Measurements from ENCODE around the gene PSMB11.
A peak's percentile ranks its signal among the peaks of the same experiment; 100 is the strongest.

Gene PSMB11

DNA sequence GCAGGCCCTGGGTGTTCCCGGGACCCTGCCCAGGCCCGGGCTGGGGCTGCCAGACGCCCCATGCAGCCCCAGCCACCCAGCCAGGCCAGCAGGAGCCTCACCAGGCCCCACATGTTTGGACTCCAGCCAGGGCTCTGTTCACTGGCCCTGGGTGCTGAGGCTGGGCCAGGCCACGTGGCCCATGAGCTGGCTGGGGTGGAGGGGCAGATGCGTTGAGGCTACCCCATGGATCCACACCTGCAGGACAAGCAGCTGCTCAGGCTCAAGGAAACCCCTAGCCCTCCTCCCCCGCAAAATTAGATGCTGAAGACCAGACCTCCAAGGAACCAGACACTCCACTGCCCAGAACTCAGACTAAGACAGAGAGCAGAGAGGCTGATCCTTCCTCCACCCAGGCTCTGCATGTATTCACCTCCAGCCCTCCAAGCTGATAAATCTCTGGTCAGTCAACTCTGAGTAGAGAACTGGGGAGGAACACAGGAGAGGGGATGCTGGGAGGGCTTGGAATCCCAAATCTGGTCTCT, 13.7 kb downstream of the PSMB11 start:
- peaks cover 25 to 31% of the 10 kb centered on the region in 2 donors for H3K4me1 Mint-ChIP-seq
- peak overlapping the region; percentile 81 for H3K27ac Mint-ChIP-seq
- no peaks in the 10 kb centered on the region for H3K27me3 Mint-ChIP-seq
- DNase-seq (no peak), ATAC-seq (replicated peaks) (peak in 1 of 2 donors; percentile 4)
- peak overlapping the region; percentile 80 to 84 for H3K4me3 Mint-ChIP-seq
- H3K36me3 Mint-ChIP-seq = peaks cover 13 to 16% of the 10 kb centered on the region in 2 donors
- no peaks in the 10 kb centered on the region for H3K9me3 Mint-ChIP-seq

GRCh38 chr14:23056145-23056955, 14.3 kb downstream of the PSMB11 start:
- Mint-ChIP-seq H3K27ac (peak overlapping the region; percentile 81), H3K4me3 (peak overlapping the region; percentile 80 to 84), H3K27me3 (no peaks in the 10 kb centered on the region), H3K4me1 (peaks cover 25 to 31% of the 10 kb centered on the region in 2 donors), H3K36me3 (peaks cover 19 to 22% of the 10 kb centered on the region in 2 donors), H3K9me3 (no peaks in the 10 kb centered on the region)
- DNase-seq (peak; percentile 61), ATAC-seq (replicated peaks) (peak; percentile 77 to 79)

DNA sequence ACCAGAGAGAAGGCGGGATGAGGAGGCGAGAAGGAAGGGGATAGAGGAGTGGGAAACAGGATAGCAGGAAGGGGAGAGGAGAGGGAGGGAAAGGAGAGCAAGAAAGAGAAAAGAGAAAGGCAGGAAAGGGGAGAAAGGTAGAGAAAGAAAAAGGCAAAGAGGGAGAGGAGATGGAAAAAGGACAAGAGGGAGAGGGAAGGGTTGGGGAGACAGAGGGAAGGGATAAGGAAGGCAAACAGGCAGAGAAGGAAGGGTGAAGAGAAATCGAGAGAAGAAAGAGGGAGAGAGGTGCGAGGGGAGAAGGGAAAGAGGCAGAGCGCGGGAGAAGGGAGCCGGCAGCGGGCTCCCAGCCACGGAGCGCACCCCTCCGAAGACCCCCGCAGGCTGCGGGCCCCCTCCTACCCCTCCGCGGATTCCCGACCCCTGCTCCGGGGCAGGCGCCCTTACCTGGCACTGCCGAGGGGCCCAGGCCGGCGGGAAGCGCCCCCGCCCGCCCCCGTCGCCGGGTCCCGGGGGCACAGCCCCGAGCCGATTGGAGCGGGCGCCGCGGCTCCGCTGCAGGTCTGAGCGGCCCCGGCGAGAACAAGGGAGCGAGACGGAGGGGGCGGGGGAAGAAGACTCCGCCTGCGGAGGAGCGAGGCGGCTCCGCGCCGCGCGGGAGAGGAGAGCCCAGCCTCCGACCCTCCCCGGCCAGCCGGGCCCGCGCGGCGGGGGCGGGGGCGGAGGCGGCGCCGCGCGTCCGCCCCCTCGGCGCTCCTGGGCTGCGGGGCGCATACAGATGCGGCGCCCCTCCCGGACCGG, 15.1 kb downstream of the PSMB11 start, which contains the start of gene CDH24:
TSS of gene CDH24 (minus strand) at position 565 of the 801 bp plus-strand sequence. CDS start 1,787 bp downstream, outside the sequence.
- Mint-ChIP-seq H3K4me1 (peaks cover 25 to 31% of the 10 kb centered on the region in 2 donors), H3K27ac (peak within 1 kb of the TSS; percentile 81), H3K4me3 (peak within 1 kb of the TSS; percentile 84 to 89), H3K9me3 (no peaks in the 10 kb centered on the region), H3K36me3 (peaks cover 24% of the 10 kb centered on the region in 2 donors), H3K27me3 (no peaks in the 10 kb centered on the region)
- ATAC-seq (replicated peaks) (peak; percentile 71 to 73), DNase-seq (peak; percentile 46)

DNA sequence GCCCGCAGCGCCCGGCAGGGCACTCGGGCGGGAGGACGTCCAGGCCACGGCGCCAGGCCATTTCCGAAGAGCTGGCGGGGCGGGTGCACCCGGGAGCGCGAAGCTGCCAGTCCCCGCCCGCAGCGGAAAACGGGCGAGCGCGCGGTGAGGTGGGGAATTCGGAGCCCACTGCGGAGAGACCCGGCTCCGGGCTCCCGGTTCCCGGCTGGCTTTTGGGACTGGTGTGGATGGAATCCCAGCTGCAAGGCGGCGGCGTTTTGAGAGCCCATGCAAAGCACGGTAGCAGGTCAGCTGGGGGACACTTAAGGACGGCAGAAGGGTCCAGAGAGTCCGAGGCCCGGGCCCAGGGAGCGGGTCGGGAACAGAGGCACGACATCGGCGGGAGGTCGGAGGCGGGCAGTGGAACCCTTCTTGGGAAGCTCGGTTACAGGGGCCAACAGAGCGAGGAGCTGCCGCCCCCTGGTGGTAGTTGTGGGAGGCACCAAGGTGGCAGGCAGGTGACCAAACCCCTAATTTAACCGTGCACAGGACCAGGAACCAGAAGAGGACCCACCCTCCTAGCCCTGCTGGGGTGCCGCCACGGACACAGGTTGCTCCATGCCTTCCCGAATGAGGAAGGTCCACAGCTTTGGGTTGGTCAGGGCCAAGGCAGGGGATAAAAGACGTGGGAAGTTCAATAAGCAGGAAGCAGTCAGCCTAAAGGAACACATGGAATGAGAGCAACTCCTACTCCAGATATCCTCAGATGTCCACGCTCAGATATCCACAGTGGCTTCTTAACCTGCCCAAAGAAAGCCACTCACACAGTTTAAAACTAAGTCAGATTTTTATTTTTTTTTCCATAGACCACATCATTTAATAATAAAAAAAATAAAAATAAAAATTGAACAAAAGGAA, 16.0 kb downstream of the PSMB11 start:
- peak overlapping the region; percentile 77 for H3K27ac Mint-ChIP-seq
- ATAC-seq (replicated peaks) (peak; percentile 70 to 79), DNase-seq (peak; percentile 74)
- no peaks in the 10 kb centered on the region for H3K27me3 Mint-ChIP-seq
- peak overlapping the region; percentile 84 to 89 for H3K4me3 Mint-ChIP-seq
- no peaks in the 10 kb centered on the region for H3K9me3 Mint-ChIP-seq
- H3K4me1 Mint-ChIP-seq = peaks cover 25 to 31% of the 10 kb centered on the region in 2 donors
- H3K36me3 Mint-ChIP-seq = peaks cover 24 to 32% of the 10 kb centered on the region in 2 donors

DNA sequence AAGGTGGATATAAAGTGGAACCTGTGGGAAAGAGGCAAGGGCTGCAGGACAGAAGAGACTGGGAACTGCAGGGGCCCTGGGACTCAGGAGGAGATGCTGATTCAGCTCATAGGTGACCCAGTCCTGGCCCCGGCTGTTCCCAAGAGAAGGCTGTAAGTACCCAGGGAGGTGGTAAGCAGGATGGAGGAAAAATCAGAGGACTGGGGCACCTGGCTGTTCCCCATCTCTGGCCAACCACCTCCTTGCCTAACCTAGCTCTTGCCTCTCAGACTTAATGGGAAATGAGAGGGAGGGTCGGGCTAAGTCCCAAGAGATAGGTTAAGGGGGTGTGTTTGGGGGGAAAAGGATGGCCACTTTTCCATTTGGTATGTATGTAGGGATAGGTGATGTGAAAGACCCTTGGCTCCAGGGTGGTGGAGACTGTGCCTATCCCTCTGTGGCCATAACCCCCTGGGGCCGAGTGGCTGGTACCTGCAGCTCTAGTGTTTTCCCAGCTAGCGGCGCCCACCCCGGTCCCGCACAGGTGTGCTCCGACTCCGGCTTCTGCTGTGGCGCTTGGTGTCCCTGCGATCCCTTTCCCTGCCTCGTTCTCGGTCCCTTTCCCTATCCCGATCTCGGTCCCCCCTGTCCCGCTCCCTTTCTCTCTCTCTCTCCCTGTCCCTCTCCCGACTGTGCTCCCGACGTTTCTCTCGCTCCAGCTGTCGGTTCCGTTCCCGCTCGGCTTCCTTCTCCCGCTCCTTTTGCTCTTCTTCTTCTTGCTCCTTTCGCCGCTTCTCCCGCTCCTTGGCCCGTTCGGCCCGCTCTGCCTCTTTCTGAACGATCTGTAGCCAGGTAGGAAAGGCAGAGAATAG, 16.9 kb downstream of the PSMB11 start:
- H3K27ac Mint-ChIP-seq = peak overlapping the region; percentile 70
- no peaks in the 10 kb centered on the region for H3K27me3 Mint-ChIP-seq
- ATAC-seq (replicated peaks) (no peak), DNase-seq (no peak)
- H3K36me3 Mint-ChIP-seq = peaks cover 29 to 38% of the 10 kb centered on the region in 2 donors
- no peaks in the 10 kb centered on the region for H3K9me3 Mint-ChIP-seq
- peak overlapping the region in 1 of 2 donors; percentile 55 for H3K4me3 Mint-ChIP-seq
- H3K4me1 Mint-ChIP-seq = peaks cover 25 to 31% of the 10 kb centered on the region in 2 donors

DNA sequence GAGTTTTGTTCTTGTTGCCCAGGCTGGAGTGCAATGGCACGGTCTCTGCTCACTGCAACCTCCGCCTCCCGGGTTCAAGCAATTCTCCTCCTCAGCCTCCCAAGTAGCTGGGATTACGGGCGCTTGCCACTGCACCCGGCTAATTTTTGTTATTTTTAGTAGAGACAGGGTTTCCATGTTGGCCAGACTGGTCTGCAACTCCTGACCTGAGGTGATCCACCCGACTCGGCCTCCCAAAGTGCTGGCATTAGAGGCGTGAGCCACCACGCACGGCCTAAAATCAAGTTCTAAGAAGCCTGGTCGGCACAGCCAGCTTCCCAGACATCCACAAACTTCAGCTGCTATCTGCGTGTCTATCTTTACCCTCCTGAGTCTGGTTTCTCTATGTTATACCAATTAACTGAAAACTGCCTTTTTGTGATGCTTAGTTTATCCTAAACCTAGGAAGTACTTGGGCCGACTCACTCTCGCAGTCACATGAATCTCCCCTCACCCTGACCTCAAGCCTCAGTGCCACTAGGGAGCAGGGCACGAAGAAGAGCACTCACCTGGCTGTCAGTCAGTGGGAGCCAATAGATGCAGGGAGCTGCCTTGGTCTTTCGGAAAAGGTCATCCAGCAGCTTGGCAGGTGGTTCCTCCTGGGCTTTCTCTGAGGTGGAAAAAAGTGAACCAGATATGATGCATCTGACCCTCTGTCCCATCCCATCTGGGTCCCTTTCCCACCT, 18.7 kb downstream of the PSMB11 start:
- Mint-ChIP-seq H3K36me3 (peaks cover 40 to 46% of the 10 kb centered on the region in 2 donors), H3K9me3 (no peaks in the 10 kb centered on the region)

DNA sequence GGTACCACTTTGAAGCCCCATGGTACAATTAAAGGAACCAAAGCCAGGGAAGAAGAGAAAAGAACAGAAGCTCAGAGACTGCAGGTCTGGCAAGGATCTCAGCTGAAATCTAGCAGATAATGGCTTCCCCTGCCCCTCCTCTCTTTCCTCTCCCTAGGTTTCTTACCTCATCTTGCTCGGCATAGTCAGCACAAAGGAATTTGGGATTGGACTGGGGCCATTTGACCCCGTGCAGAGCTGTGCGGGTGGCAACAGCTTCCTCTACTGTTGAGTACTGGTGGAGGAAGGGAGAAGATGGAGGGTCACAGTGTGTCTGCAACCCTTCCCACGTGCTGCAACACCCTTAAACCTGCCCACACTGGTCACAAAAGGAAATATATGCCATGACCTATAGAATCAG, 20.0 kb downstream of the PSMB11 start:
- ATAC-seq (replicated peaks) (no peak), DNase-seq (no peak)
- H3K27me3 Mint-ChIP-seq = no peaks in the 10 kb centered on the region
- H3K27ac Mint-ChIP-seq = no peak overlapping the region
- no peak overlapping the region for H3K4me3 Mint-ChIP-seq
- H3K9me3 Mint-ChIP-seq = no peaks in the 10 kb centered on the region
- peaks cover 14 to 18% of the 10 kb centered on the region in 2 donors for H3K4me1 Mint-ChIP-seq
- peaks cover 49 to 59% of the 10 kb centered on the region in 2 donors for H3K36me3 Mint-ChIP-seq

More for the DNA sequence above, 18.7 kb downstream of the PSMB11 start:
- peaks cover 24 to 31% of the 10 kb centered on the region in 2 donors for H3K4me1 Mint-ChIP-seq
- DNase-seq (no peak), ATAC-seq (replicated peaks) (no peak)
- H3K4me3 Mint-ChIP-seq = no peak overlapping the region
- no peaks in the 10 kb centered on the region for H3K27me3 Mint-ChIP-seq
- H3K27ac Mint-ChIP-seq = peak overlapping the region; percentile 79

- Mint-ChIP-seq H3K9me3 (no peaks in the 10 kb centered on the region), H3K4me3 (no peak overlapping the region), H3K4me1 (peaks cover 13% of the 10 kb centered on the region in 2 donors), H3K27ac (peak overlapping the region; percentile 51), H3K36me3 (peaks cover 45 to 56% of the 10 kb centered on the region in 2 donors), H3K27me3 (no peaks in the 10 kb centered on the region)
- ATAC-seq (replicated peaks) = no peak
- DNase-seq = no peak
Measured at GRCh38 chr14:23063601-23064000, 21.6 kb downstream of the PSMB11 start.

- Mint-ChIP-seq H3K27ac (no peak overlapping the region), H3K4me3 (no peak overlapping the region), H3K36me3 (peaks cover 35 to 55% of the 10 kb centered on the region in 2 donors), H3K9me3 (no peaks in the 10 kb centered on the region), H3K27me3 (no peaks in the 10 kb centered on the region), H3K4me1 (peaks cover 22 to 24% of the 10 kb centered on the region in 2 donors)
- ATAC-seq (replicated peaks) = no peak
- DNase-seq = no peak
Measured at GRCh38 chr14:23066368-23066767, 24.4 kb downstream of the PSMB11 start.

DNA sequence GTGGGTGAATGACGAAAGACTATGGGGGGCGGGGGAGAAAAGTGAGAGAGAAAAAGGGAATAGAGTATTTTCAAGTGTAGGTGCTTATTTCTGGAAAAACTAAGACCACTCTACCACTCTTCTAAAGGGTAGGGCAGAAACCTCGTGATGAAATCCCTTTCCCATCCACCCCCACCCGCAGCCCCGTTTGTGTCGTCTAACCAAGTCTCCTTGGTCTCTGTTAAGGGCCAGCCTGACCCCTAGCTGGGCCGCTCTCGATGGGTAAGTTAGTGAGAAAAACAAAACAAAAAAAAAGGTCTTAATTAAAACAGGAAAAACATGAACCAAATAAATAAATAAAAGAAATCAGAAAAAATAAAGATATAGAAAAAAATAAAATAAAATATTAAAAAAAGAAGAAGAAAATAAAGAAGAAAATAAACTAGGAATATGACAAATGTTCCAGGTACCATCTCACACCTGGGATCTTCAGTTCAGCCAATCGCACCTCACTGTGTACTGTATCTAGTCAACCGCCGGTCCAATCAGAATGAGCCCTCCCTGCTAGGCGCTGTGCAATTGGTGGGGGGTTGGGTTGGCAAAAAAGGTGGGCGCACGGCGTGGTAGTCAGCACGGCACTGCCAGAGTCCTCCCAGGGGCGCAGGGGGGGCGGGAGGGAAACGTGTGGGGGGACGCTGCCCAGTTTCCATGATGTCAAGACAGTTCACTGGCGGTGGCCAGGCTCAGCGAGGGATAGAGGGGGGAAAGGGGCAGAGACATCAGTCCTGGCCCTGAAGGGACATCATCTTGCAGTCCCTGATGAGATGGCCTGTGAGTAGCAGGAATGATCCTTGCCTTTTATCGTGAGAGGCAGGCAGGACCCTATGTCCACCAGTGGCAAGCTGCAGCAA, 25.1 kb downstream of the PSMB11 start:
- DNase-seq (no peak), ATAC-seq (replicated peaks) (no peak)
- H3K9me3 Mint-ChIP-seq = no peaks in the 10 kb centered on the region
- H3K4me3 Mint-ChIP-seq = no peak overlapping the region
- H3K27ac Mint-ChIP-seq = no peak overlapping the region
- H3K4me1 Mint-ChIP-seq = peaks cover 29 to 31% of the 10 kb centered on the region in 2 donors
- peaks cover 38 to 58% of the 10 kb centered on the region in 2 donors for H3K36me3 Mint-ChIP-seq
- H3K27me3 Mint-ChIP-seq = no peaks in the 10 kb centered on the region

DNA sequence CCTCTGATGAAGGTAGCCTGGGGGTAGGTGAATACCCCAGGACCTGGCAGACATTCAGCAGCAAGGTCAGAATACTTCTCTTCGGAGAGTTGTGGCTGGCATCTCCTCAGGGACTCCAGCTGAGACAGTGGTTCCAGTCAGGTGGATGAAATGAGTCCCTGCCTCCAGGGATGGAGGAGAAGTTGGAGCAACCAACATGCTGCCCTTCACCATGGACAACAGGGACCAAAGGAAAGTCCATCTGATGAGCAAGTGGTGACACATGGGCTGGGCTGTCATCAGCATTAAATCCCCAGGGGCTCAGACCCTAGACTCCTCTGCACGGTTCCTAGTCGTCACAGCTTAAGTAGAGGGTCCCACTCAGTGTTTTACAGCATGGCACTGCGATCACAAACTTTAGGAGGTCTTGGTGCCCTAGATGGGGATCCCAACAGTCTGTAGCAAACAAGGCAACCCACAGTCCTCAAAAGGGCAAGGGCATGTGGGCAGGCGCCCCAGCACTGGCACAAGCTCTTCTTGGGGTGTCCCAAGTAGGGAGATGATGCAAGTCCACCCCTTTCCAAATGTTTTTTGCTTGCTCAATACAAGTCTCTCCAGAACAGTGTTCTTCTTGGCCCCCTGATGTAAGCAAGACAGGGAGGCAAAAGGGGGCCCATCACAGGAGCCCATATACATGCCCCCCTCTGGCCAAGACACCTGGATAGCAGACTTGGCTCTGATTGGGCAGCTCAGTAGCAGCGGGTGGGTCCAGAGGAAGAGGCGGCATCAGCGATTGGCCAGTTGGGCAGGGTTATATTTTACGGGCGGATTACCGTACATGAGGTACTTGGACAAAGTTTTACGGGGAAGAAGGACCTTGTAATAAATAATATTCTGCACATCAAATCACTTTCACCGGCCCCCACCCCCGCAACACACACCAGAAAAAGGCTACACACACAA, 26.1 kb downstream of the PSMB11 start:
- H3K4me1 Mint-ChIP-seq = peaks cover 32 to 35% of the 10 kb centered on the region in 2 donors
- peak overlapping the region; percentile 41 to 66 for H3K4me3 Mint-ChIP-seq
- ATAC-seq (replicated peaks) (no peak), DNase-seq (no peak)
- peak overlapping the region; percentile 62 for H3K27ac Mint-ChIP-seq
- no peaks in the 10 kb centered on the region for H3K9me3 Mint-ChIP-seq
- no peaks in the 10 kb centered on the region for H3K27me3 Mint-ChIP-seq
- H3K36me3 Mint-ChIP-seq = peaks cover 40 to 58% of the 10 kb centered on the region in 2 donors

All from stimulated activated naive B cell treated with anti-CD40 and anti-IgM and Interleukin-4, amounts not matched to agents 10 μg/mL and 1 μg/mL and 100 μg/mL, for 72 hours (primary cell).